OCI-LY7 (cell line): ENCODE results near the gene CLDN20. TPM values are rescaled to one million over a fixed set of nuclear protein-coding genes. Genes with fewer than 3 reads are reported as not detected.
A peak's percentile ranks its signal among the peaks of the same experiment; 100 is the strongest.
"Not testable (repeated sequence)": the region's sequence is repeated elsewhere in the genome, so short reads cannot be mapped to it uniquely, and the experiment has no call there.

ENCODE experiments used
- BruUV-seq: library from RNA; stranded (reverse); fragments of 400-500 nt; replicated peaks from 2 replicates; lab custom pipeline; 2021; lab: Mats Ljungman, UMichigan
- CTCF ChIA-PET: fragments of 300-600 bp; sonication (Branson Sonifier 250); formaldehyde crosslinking; loops from one replicate; lab custom pipeline; 2022; ENCODE audit warnings: antibody characterized with exemption; ENCODE audit not compliant: unreplicated experiment; lab: Charles Lee
- POLR2A ChIA-PET: fragments of 300-600 bp; sonication (Branson Sonifier 250); formaldehyde crosslinking; loops from one replicate; lab custom pipeline; 2022; ENCODE audit warnings: antibody characterized with exemption; lab: Charles Lee
- DNase-seq: peaks from one replicate; pipeline ENCODE4 v3.0.0-alpha.2; 2015; ENCODE audit warnings: low spot score
- H2AFZ ChIP-seq: fragments of 200-600 bp; sonication (generic), shearing (Covaris generic); 2 replicates; pipeline ENCODE4 v1.6.1; 2014; ENCODE audit warnings: mild to moderate bottlenecking, antibody characterized with exemption, low read length, moderate library complexity
- H3K27ac ChIP-seq: fragments of 200-600 bp; sonication (generic); 2 replicates; pipeline ENCODE4 v1.5.1; 2014; ENCODE audit warnings: mixed run types, low read depth, mild to moderate bottlenecking, moderate library complexity, low read length, inconsistent platforms; ENCODE audit not compliant: poor library complexity, severe bottlenecking
- H3K36me3 ChIP-seq: fragments of 200-600 bp; sonication (generic); 2 replicates; pipeline ENCODE4 v1.6.1; 2014; ENCODE audit warnings: mild to moderate bottlenecking, antibody characterized with exemption, low read length, moderate library complexity, mixed read lengths; ENCODE audit not compliant: insufficient read depth
- H3K4me1 ChIP-seq: fragments of 200-600 bp; sonication (generic); 2 replicates; pipeline ENCODE4 v1.5.1; 2014; ENCODE audit warnings: mild to moderate bottlenecking, low read length; ENCODE audit not compliant: insufficient read depth, poor library complexity, severe bottlenecking
- H3K4me2 ChIP-seq: fragments of 200-600 bp; sonication (generic); 2 replicates; pipeline ENCODE4 v1.6.1; 2014; ENCODE audit warnings: mild to moderate bottlenecking, low read length
- H3K4me3 ChIP-seq: fragments of 200-600 bp; sonication (generic); 2 replicates; pipeline ENCODE4 v1.5.1; 2014; ENCODE audit warnings: mild to moderate bottlenecking, low read depth, low read length; ENCODE audit not compliant: poor library complexity, severe bottlenecking
- H3K79me2 ChIP-seq: fragments of 200-600 bp; sonication (generic); 2 replicates; pipeline ENCODE4 v1.6.1; 2016; ENCODE audit warnings: low read depth, mild to moderate bottlenecking, low read length, moderate library complexity, mixed read lengths; ENCODE audit not compliant: insufficient read depth
- H3K9me2 ChIP-seq: fragments of 200-600 bp; sonication (generic); 2 replicates; pipeline ENCODE4 v1.6.1; 2016; ENCODE audit warnings: mild to moderate bottlenecking, low read length, mixed read lengths; ENCODE audit not compliant: insufficient read depth
- H3K9me3 ChIP-seq: fragments of 200-600 bp; sonication (generic); 2 replicates; pipeline ENCODE4 v1.6.1; 2014; ENCODE audit warnings: mild to moderate bottlenecking, mixed run types, low read length, mixed read lengths
- H4K20me1 ChIP-seq: fragments of 200-600 bp; sonication (generic); 2 replicates; pipeline ENCODE4 v1.6.1; 2014; ENCODE audit warnings: mild to moderate bottlenecking, antibody characterized with exemption, low read length, moderate library complexity, mixed read lengths; ENCODE audit not compliant: insufficient read depth
- EZH2phosphoT487 ChIP-seq: fragments of 200-600 bp; sonication (generic); IDR thresholded peaks from 2 replicates; pipeline ENCODE4 v1.6.1; 2018; ENCODE audit warnings: low read depth, borderline replicate concordance, mild to moderate bottlenecking, mixed run types, antibody characterized with exemption, low read length, moderate library complexity, mixed read lengths
- intact Hi-C: fragments of 100-400 bp; cut with micrococcal nuclease; formaldehyde crosslinking; loops from one replicate; pipeline ENCODE4 v1.10.0; 2022; ENCODE audit not compliant: unreplicated experiment
- total RNA-seq, 2 experiments: library from RNA; depleted of rRNA in 1 of 2; stranded (reverse); fragments of >200 nt in 1 of 2; shearing (Covaris generic) in 1 of 2; gene quantifications; 2 replicates each; pipeline ENCODE4 v1.2.3, GENCODE V29; 2014 to 2022
- TF ChIP-seq, protein P1 (sequence below): fragments of 200-600 bp; sonication (generic); conservative IDR thresholded peaks from 2 replicates; pipeline ENCODE4 v1.5.1; 2014; ENCODE audit warnings: mild to moderate bottlenecking, antibody characterized with exemption, low read length, moderate library complexity, mixed read lengths

CLDN20 gene
- total RNA-seq, 2 experiments from 2014 or later = not detected

DNA sequence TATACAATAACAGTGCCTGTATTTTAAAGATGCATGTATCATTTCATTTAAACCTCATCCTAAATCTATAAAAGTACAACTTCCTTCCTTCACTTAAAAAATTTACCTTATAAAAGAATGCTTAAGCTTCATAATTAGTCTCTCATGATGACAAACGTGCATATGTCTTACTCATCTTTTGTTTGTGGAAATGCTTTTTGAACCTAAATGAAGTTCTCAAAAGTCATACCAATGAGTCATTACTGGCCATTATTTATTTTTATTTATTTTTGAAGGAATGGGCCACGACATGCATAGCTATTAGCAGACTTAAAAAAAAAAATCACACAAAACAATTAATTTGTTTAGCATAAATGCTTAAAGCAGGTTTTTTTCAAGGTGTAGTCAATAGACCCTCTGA, 46.8 kb downstream of the CLDN20 start:
- Histone ChIP-seq H3K9me3 (no peaks in the 10 kb centered on the region), H3K4me1 (peaks cover 21% of the 10 kb centered on the region), H3K4me3 (no peak overlapping the region), H4K20me1 (no peaks in the 10 kb centered on the region), H2AFZ (no peak overlapping the region), H3K9me2 (no peaks in the 10 kb centered on the region), H3K27ac (no peak overlapping the region), H3K36me3 (peaks cover 68% of the 10 kb centered on the region), H3K79me2 (peaks cover 34% of the 10 kb centered on the region; the same call in 1 of the 2 replicates), H3K4me2 (no peak overlapping the region)
- DNase-seq = no peak
- ChIA-PET CTCF (no interaction called here), POLR2A (interaction anchor here (0.7 to 1.6 kb wide), 10 partner anchors 10 to 960 kb away, joined by 3 to 5 read pairs (median 3); no protein-coding TSS in a partner anchor)
- intact Hi-C loops = loop anchor here (10.0 kb wide), 1 partner anchor 1384 kb away; no protein-coding TSS in a partner anchor
- TF ChIP-seq, protein P1, sequence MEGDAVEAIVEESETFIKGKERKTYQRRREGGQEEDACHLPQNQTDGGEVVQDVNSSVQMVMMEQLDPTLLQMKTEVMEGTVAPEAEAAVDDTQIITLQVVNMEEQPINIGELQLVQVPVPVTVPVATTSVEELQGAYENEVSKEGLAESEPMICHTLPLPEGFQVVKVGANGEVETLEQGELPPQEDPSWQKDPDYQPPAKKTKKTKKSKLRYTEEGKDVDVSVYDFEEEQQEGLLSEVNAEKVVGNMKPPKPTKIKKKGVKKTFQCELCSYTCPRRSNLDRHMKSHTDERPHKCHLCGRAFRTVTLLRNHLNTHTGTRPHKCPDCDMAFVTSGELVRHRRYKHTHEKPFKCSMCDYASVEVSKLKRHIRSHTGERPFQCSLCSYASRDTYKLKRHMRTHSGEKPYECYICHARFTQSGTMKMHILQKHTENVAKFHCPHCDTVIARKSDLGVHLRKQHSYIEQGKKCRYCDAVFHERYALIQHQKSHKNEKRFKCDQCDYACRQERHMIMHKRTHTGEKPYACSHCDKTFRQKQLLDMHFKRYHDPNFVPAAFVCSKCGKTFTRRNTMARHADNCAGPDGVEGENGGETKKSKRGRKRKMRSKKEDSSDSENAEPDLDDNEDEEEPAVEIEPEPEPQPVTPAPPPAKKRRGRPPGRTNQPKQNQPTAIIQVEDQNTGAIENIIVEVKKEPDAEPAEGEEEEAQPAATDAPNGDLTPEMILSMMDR = no peak
- no peak for TF ChIP-seq EZH2phosphoT487
- BruUV-seq = no TSS peak

DNA sequence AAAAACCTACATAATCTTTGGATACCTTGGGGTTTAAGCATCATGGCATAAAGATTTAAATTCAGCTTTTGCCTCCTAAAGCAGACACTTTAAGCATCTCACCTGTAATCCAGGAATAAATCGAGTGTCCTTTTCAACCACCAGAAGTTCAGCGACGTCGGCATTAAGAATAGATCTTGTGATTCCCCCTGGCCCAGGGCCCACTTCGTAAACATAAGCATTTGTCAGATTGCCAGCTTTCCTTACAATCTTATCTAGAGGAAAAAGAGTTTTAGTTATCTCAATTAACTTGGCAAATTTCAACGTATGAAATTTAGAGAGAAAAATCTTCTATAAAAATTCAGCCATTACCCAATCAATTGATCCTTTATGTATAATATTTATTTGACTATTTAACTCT, 47.3 kb downstream of the CLDN20 start:
- peaks cover 64% of the 10 kb centered on the region for H3K36me3 ChIP-seq
- H3K4me3 ChIP-seq = no peak overlapping the region
- no peak overlapping the region for H2AFZ ChIP-seq
- H3K9me3 ChIP-seq = no peaks in the 10 kb centered on the region
- H3K79me2 ChIP-seq = peaks cover 30% of the 10 kb centered on the region; the same call in 1 of the 2 replicates
- no peak overlapping the region for H3K27ac ChIP-seq
- no peak overlapping the region for H3K4me2 ChIP-seq
- CTCF ChIA-PET = no interaction called here
- intact Hi-C loops = loop anchor here (10.0 kb wide), 1 partner anchor 1384 kb away; no protein-coding TSS in a partner anchor
- TF ChIP-seq, protein P1 = no peak
- no peak for TF ChIP-seq EZH2phosphoT487
- no TSS peak for BruUV-seq
- no peak for DNase-seq
- POLR2A ChIA-PET = interaction anchor here (0.7 to 1.6 kb wide), 11 partner anchors 10 to 960 kb away, joined by 3 to 5 read pairs (median 3); no protein-coding TSS in a partner anchor
- H3K9me2 ChIP-seq = no peaks in the 10 kb centered on the region
- peaks cover 26% of the 10 kb centered on the region for H3K4me1 ChIP-seq
- no peaks in the 10 kb centered on the region for H4K20me1 ChIP-seq

GRCh38 chr6:155311583-155311982, 47.8 kb downstream of the CLDN20 start:
- DNase-seq = no peak
- H3K4me1 ChIP-seq = peaks cover 28% of the 10 kb centered on the region
- ChIA-PET POLR2A (interaction anchor here (0.7 to 1.6 kb wide), 5 partner anchors 11 to 404 kb away, joined by 3 to 5 read pairs (median 3); no protein-coding TSS in a partner anchor), CTCF (no interaction called here)
- BruUV-seq = no TSS peak
- no peak overlapping the region for H3K4me3 ChIP-seq
- H4K20me1 ChIP-seq = no peaks in the 10 kb centered on the region
- no peaks in the 10 kb centered on the region for H3K9me3 ChIP-seq
- no peak overlapping the region for H3K27ac ChIP-seq
- H3K4me2 ChIP-seq = no peak overlapping the region
- H2AFZ ChIP-seq = no peak overlapping the region
- peaks cover 59% of the 10 kb centered on the region for H3K36me3 ChIP-seq
- TF ChIP-seq EZH2phosphoT487 = no peak
- TF ChIP-seq, protein P1 = no peak
- H3K79me2 ChIP-seq = peaks cover 27% of the 10 kb centered on the region; the same call in 1 of the 2 replicates
- no peaks in the 10 kb centered on the region for H3K9me2 ChIP-seq
- intact Hi-C loops = loop anchor here (10.0 kb wide), 1 partner anchor 1383 kb away; no protein-coding TSS in a partner anchor

- peaks cover 45% of the 10 kb centered on the region for H3K36me3 ChIP-seq
- peak overlapping the region; percentile 72 for H3K4me2 ChIP-seq
- intact Hi-C loops = loop anchor here (10.0 kb wide), 1 partner anchor 1382 kb away; no protein-coding TSS in a partner anchor
- DNase-seq, H3K9me3 ChIP-seq, CTCF ChIA-PET, BruUV-seq, H3K27ac ChIP-seq, H2AFZ ChIP-seq, H4K20me1 ChIP-seq, H3K9me2 ChIP-seq: not testable (repeated sequence)
- POLR2A ChIA-PET = interaction anchor here (1.0 to 3.4 kb wide), 5 partner anchors 15 to 469 kb away, joined by 3 to 14 read pairs (median 5); no protein-coding TSS in a partner anchor
- H3K4me1 ChIP-seq = peaks cover 28% of the 10 kb centered on the region
- peak overlapping the region; percentile 85 for H3K4me3 ChIP-seq
- peaks cover 27% of the 10 kb centered on the region; the same call in 1 of the 2 replicates for H3K79me2 ChIP-seq
Measured at GRCh38 chr6:155312950-155313349, 49.1 kb downstream of the CLDN20 start.
